OCI-LY1 (cell line): ENCODE data around the gene GPRIN1.

Experiments
- EZH2 ChIP-seq: fragments of 200-600 bp; sonication (generic), shearing (Covaris generic); IDR thresholded peaks from 2 replicates; pipeline ENCODE4 v1.8.0; 2017; ENCODE audit warnings: borderline replicate concordance, mixed run types, mild to moderate bottlenecking, antibody characterized with exemption, low read length, moderate library complexity, mixed read lengths
- TF ChIP-seq, protein P1 (sequence below): fragments of 200-600 bp; sonication (generic), shearing (Covaris generic); IDR thresholded peaks from 2 replicates; pipeline ENCODE4 v1.5.1; 2017; ENCODE audit warnings: mild to moderate bottlenecking, antibody characterized with exemption, low read length, moderate library complexity, mixed read lengths

DNA sequence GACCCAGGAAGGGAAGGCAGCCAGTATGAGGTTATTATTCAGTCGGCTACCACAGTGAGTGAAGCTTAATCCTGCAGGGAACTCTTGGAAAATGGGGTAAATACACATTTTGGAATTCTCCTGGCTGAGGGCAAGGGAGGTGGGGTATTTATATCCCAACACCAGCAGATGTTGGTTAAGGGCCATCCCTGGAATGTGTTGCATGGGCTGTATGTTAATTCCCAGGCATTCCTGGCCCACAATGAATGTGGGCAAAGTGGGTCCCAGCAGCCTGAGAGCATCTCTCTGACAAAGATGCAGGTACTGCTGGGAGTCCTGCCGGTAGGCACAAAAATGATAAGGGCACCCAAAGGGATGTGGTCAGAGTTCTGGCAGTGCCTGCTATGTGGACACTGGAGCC is 2.9 kb upstream of the GPRIN1 start:
- TF ChIP-seq, protein P1, sequence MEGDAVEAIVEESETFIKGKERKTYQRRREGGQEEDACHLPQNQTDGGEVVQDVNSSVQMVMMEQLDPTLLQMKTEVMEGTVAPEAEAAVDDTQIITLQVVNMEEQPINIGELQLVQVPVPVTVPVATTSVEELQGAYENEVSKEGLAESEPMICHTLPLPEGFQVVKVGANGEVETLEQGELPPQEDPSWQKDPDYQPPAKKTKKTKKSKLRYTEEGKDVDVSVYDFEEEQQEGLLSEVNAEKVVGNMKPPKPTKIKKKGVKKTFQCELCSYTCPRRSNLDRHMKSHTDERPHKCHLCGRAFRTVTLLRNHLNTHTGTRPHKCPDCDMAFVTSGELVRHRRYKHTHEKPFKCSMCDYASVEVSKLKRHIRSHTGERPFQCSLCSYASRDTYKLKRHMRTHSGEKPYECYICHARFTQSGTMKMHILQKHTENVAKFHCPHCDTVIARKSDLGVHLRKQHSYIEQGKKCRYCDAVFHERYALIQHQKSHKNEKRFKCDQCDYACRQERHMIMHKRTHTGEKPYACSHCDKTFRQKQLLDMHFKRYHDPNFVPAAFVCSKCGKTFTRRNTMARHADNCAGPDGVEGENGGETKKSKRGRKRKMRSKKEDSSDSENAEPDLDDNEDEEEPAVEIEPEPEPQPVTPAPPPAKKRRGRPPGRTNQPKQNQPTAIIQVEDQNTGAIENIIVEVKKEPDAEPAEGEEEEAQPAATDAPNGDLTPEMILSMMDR: no peak
- no peak for TF ChIP-seq EZH2
